ENCODE results near the gene GBX1. TPM values are rescaled to one million over a fixed set of nuclear protein-coding genes. Genes with fewer than 3 reads are reported as not detected.

The GBX1 gene
- total RNA-seq, 1 donor from 2014 or later: not detected

GRCh38 chr7:151109094-151110048 is 58.1 kb downstream of the GBX1 start:
- no peak overlapping the region for H3K4me3 ChIP-seq (ENCODE audit: low read depth, low read length)
- no peak for DNase-seq (ENCODE audit: low read depth)
- H3K27me3 ChIP-seq (ENCODE audit: control insufficient read depth, insufficient read depth, low read length): no peaks in the 10 kb centered on the region
- no peak for TF ChIP-seq CTCF (IDR thresholded peaks at IDR 0.05; ENCODE audit: insufficient read depth, low read length, poor library complexity, severe bottlenecking)
- H3K36me3 ChIP-seq (ENCODE audit: control insufficient read depth, insufficient read depth, low read length): no peaks in the 10 kb centered on the region

- Histone ChIP-seq H3K4me3 (ENCODE audit: low read depth, low read length) (no peak overlapping the region), H3K27me3 (ENCODE audit: control insufficient read depth, insufficient read depth, low read length) (no peaks in the 10 kb centered on the region), H3K36me3 (ENCODE audit: control insufficient read depth, insufficient read depth, low read length) (no peaks in the 10 kb centered on the region)
- no peak for DNase-seq (ENCODE audit: low read depth)
- TF ChIP-seq CTCF (IDR thresholded peaks at IDR 0.05; ENCODE audit: insufficient read depth, low read length, poor library complexity, severe bottlenecking): no peak
Measured at GRCh38 chr7:151107882-151108281, 59.6 kb downstream of the GBX1 start.

GRCh38 chr7:151104411-151105235 is 62.9 kb downstream of the GBX1 start:
- H3K36me3 ChIP-seq (ENCODE audit: control insufficient read depth, insufficient read depth, low read length): no peaks in the 10 kb centered on the region
- no peak for DNase-seq (ENCODE audit: low read depth)
- no peaks in the 10 kb centered on the region for H3K27me3 ChIP-seq (ENCODE audit: control insufficient read depth, insufficient read depth, low read length)
- no peak for TF ChIP-seq CTCF (IDR thresholded peaks at IDR 0.05; ENCODE audit: insufficient read depth, low read length, poor library complexity, severe bottlenecking)
- H3K4me3 ChIP-seq (ENCODE audit: low read depth, low read length): no peak overlapping the region

GRCh38 chr7:151103973-151104372 is 63.5 kb downstream of the GBX1 start:
- Histone ChIP-seq H3K27me3 (ENCODE audit: control insufficient read depth, insufficient read depth, low read length) (no peaks in the 10 kb centered on the region), H3K4me3 (ENCODE audit: low read depth, low read length) (no peak overlapping the region), H3K36me3 (ENCODE audit: control insufficient read depth, insufficient read depth, low read length) (no peaks in the 10 kb centered on the region)
- DNase-seq (ENCODE audit: low read depth): no peak
- TF ChIP-seq CTCF (IDR thresholded peaks at IDR 0.05; ENCODE audit: insufficient read depth, low read length, poor library complexity, severe bottlenecking): no peak

- Histone ChIP-seq H3K27me3 (ENCODE audit: control insufficient read depth, insufficient read depth, low read length) (no peaks in the 10 kb centered on the region), H3K4me3 (ENCODE audit: low read depth, low read length) (no peak overlapping the region), H3K36me3 (ENCODE audit: control insufficient read depth, insufficient read depth, low read length) (no peaks in the 10 kb centered on the region)
- no peak for TF ChIP-seq CTCF (IDR thresholded peaks at IDR 0.05; ENCODE audit: insufficient read depth, low read length, poor library complexity, severe bottlenecking)
- DNase-seq (ENCODE audit: low read depth): no peak
Measured at GRCh38 chr7:151102991-151103390, 64.5 kb downstream of the GBX1 start.

Measured in kidney epithelial cell (primary cell).